Spleen (tissue), 11 donors: Measurements from ENCODE around the gene KCNT1. TPM values are rescaled to one million over a fixed set of nuclear protein-coding genes. Genes with fewer than 3 reads are reported as not detected.

ENCODE experiments used
- DNase-seq: peaks from one replicate; pipeline ENCODE4 v3.0.0-alpha.2; 2020
- H3K27ac ChIP-seq, 8 donors: fragments of 200-600 bp; sonication (generic) in 7 of 8; 1 replicate in 4 of 8; 2 replicates in 4 of 8; pipeline versions ENCODE4 v1.5.0 to v1.8.0; 2016 to 2021; ENCODE audit warnings: inconsistent platforms in 4 of 8, mild to moderate bottlenecking in 4 of 8, moderate library complexity in 1 of 8
- H3K27me3 ChIP-seq, 7 donors: fragments of 200-600 bp; sonication (generic) in 6 of 7; replicated peaks in 1 of 7; 1 replicate in 4 of 7; 2 replicates in 3 of 7; pipeline versions ENCODE4 v1.5.0 to v1.8.0; 2016 to 2021; ENCODE audit warnings: inconsistent platforms in 3 of 7, mild to moderate bottlenecking in 1 of 7
- H3K36me3 ChIP-seq, 6 donors: fragments of 200-600 bp; sonication (generic) in 5 of 6; 1 replicate in 4 of 6; 2 replicates in 2 of 6; pipeline versions ENCODE4 v1.5.0 to v1.8.0; 2016 to 2021; ENCODE audit warnings: inconsistent platforms in 2 of 6
- H3K4me1 ChIP-seq, 6 donors: fragments of 200-600 bp; sonication (generic) in 5 of 6; 1 replicate in 3 of 6; 2 replicates in 3 of 6; pipeline versions ENCODE4 v1.5.0 to v1.8.0; 2016 to 2021; ENCODE audit warnings: inconsistent platforms in 3 of 6
- H3K4me3 ChIP-seq, 8 donors: fragments of 200-600 bp; sonication (generic) in 7 of 8; 1 replicate in 4 of 8; 2 replicates in 4 of 8; pipeline versions ENCODE4 v1.5.0 to v1.8.0; 2016 to 2021; ENCODE audit warnings: inconsistent platforms in 4 of 8, mild to moderate bottlenecking in 4 of 8, moderate library complexity in 2 of 8
- H3K9me3 ChIP-seq, 8 donors: fragments of 200-600 bp; sonication (generic) in 7 of 8; 1 replicate in 4 of 8; 2 replicates in 4 of 8; pipeline versions ENCODE4 v1.5.0 to v1.8.0; 2016 to 2021; ENCODE audit warnings: inconsistent platforms in 4 of 8
- POLR2A ChIP-seq, 3 donors: fragments of 450-650 bp; IDR thresholded peaks; one replicate each; pipeline ENCODE4 v1.5.1; 2017; ENCODE audit warnings: antibody characterized with exemption in 3 of 3, mild to moderate bottlenecking in 1 of 3
- POLR2AphosphoS5 ChIP-seq, 3 donors: sonication (generic); formaldehyde crosslinking; IDR thresholded peaks; one replicate each; pipeline ENCODE4 v1.5.1; 2017; ENCODE audit warnings: antibody characterized with exemption in 3 of 3
- WGBS, 5 donors: extraction: QIAGEN DNeasy Blood & Tissue Kit in 3 of 5; methylation state at CpG; one replicate each; pipeline versions ENCODE4 v1.1.5 to v1.1.7; 2013 to 2018; 5-methylcytosine and 5-hydroxymethylcytosine counted together
- intact Hi-C: fragments of 100-400 bp; cut with DNase I; formaldehyde crosslinking; loops from one replicate; pipeline ENCODE4 v1.15.0; 2023; ENCODE audit warnings: low total_unique reads
- polyA plus RNA-seq, 3 donors: library from polyadenylated mRNA; stranded (reverse); fragments of 200-250 nt; gene quantifications; one replicate each; pipeline ENCODE4 v1.2.1, GENCODE V29; 2013
- total RNA-seq, 7 donors: library from RNA; depleted of rRNA in 3 of 7; stranded (reverse); fragments of >200 nt in 3 of 7; fragmentation: NEBNext Ultra II Directional in 4 of 7; extraction: Animal tissue kit (Norgen Biotek cat#: 25700) in 4 of 7; gene quantifications; one replicate each; pipeline versions ENCODE4 v1.1.0 to v1.2.1, GENCODE V29; 2016 to 2021
- TF ChIP-seq, protein P1 (sequence below), 11 experiments: fragments of 200-600 bp in 7 of 11; fragments of 450-650 bp in 4 of 11; sonication (generic) in 4 of 11; IDR thresholded peaks in 8 of 11; conservative IDR thresholded peaks in 3 of 11; 1 replicate in 7 of 11; 2 replicates in 4 of 11; pipeline versions ENCODE4 v1.4.0 to v1.8.0; 2016 to 2021; ENCODE audit warnings: antibody characterized with exemption in 11 of 11, inconsistent platforms in 4 of 11, mild to moderate bottlenecking in 1 of 11
- donor health status: healthy with polysubstance abuse.
- donor health status: DM: no; HTN: no; CAD: no; lungs with moderate emphysema.
- donor health status: DM: no; HTN: no; CAD: no.
- donor health status: Bipolar disorder and iron deficiency.
- donor health status: healthy.
- donor health status: DM: no; HTN: no; CAD: no.
- donor health status: DM: yes; HTN: yes; CAD: no.

KCNT1 gene
- total and polyA plus RNA-seq, 10 donors: 1.0 to 41.5 (median 19.8) TPM

DNA sequence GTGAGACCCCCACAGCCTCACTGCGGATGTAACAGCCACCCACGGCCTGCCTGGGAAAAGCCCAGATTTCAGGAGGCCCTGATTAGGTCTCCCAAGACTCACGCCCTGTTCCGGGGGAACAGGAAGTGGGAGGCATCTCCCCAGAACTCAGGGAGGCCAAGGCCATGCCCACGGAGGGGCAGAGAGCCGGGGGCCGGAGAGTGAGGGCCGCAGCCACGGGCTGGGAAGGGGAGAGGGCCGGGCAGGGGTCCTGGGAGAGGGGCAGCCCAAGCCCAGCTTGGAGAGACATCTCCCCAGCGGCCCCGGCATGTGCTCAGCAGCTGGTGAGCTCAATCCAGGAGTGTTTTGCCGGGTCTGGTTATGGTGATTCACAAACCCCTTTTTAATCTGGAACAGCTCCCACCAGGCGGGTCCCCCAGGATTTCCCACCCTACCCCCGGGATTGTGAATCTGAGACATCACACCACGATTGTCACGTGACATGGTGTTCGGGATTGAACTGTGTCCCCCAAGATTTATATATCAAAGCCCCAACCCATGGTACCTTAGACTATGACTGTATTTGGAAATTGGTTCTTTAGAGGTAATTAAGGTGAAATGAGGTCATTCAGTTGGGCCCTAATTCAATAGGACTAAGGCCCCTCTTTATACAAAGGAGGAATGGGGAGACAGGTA is 26.6 kb downstream of the KCNT1 start:
- peaks cover 0 to 24% (median 4%) of the 10 kb centered on the region in 6 donors for H3K4me1 ChIP-seq
- peaks cover 0 to 21% (median 12%) of the 10 kb centered on the region in 8 donors for H3K9me3 ChIP-seq
- no peak overlapping the region for H3K27ac ChIP-seq
- peaks cover 0 to 7% (median 0%) of the 10 kb centered on the region in 6 donors for H3K36me3 ChIP-seq
- no peak for DNase-seq
- TF ChIP-seq, protein P1, sequence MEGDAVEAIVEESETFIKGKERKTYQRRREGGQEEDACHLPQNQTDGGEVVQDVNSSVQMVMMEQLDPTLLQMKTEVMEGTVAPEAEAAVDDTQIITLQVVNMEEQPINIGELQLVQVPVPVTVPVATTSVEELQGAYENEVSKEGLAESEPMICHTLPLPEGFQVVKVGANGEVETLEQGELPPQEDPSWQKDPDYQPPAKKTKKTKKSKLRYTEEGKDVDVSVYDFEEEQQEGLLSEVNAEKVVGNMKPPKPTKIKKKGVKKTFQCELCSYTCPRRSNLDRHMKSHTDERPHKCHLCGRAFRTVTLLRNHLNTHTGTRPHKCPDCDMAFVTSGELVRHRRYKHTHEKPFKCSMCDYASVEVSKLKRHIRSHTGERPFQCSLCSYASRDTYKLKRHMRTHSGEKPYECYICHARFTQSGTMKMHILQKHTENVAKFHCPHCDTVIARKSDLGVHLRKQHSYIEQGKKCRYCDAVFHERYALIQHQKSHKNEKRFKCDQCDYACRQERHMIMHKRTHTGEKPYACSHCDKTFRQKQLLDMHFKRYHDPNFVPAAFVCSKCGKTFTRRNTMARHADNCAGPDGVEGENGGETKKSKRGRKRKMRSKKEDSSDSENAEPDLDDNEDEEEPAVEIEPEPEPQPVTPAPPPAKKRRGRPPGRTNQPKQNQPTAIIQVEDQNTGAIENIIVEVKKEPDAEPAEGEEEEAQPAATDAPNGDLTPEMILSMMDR (IDR thresholded peaks at IDR 0.05 in 8 of 11, conservative IDR thresholded peaks at IDR 0.05 in 3 of 11): no peak
- TF ChIP-seq POLR2AphosphoS5 (IDR thresholded peaks at IDR 0.05) (no peak), POLR2A (IDR thresholded peaks at IDR 0.05) (no peak)
- peaks cover 0 to 36% (median 0%) of the 10 kb centered on the region in 7 donors for H3K27me3 ChIP-seq
- no peak overlapping the region for H3K4me3 ChIP-seq
- 61 to 69% (median 67%) methylated on average over 16 to 18 of the region's 18 CpGs for WGBS, 5 donors
- intact Hi-C loops: no loop called here

GRCh38 chr9:135729480-135729879 is 27.5 kb downstream of the KCNT1 start:
- peaks cover 0 to 21% (median 12%) of the 10 kb centered on the region in 8 donors for H3K9me3 ChIP-seq
- H3K27me3 ChIP-seq: peaks cover 0 to 45% (median 0%) of the 10 kb centered on the region in 7 donors
- intact Hi-C loops: no loop called here
- 60 to 84% (median 76%) methylated on average over 13 of the region's 13 CpGs for WGBS, 5 donors
- peaks cover 0 to 10% (median 0%) of the 10 kb centered on the region in 6 donors for H3K36me3 ChIP-seq
- no peak for TF ChIP-seq POLR2AphosphoS5 (IDR thresholded peaks at IDR 0.05)
- TF ChIP-seq, protein P1 (IDR thresholded peaks at IDR 0.05 in 8 of 11, conservative IDR thresholded peaks at IDR 0.05 in 3 of 11): no peak
- TF ChIP-seq POLR2A (IDR thresholded peaks at IDR 0.05): no peak
- DNase-seq: no peak
- peaks cover 0 to 14% (median 1%) of the 10 kb centered on the region in 6 donors for H3K4me1 ChIP-seq
- H3K4me3 ChIP-seq: no peak overlapping the region
- H3K27ac ChIP-seq: no peak overlapping the region

- peaks cover 0 to 8% (median 0%) of the 10 kb centered on the region in 6 donors for H3K4me1 ChIP-seq
- no peak overlapping the region for H3K4me3 ChIP-seq
- H3K36me3 ChIP-seq: peaks cover 0 to 15% (median 0%) of the 10 kb centered on the region in 6 donors
- H3K27ac ChIP-seq: no peak overlapping the region
- TF ChIP-seq, protein P1 (IDR thresholded peaks at IDR 0.05 in 8 of 11, conservative IDR thresholded peaks at IDR 0.05 in 3 of 11): no peak
- no peak for TF ChIP-seq POLR2AphosphoS5 (IDR thresholded peaks at IDR 0.05)
- H3K9me3 ChIP-seq: peaks cover 0 to 21% (median 12%) of the 10 kb centered on the region in 8 donors
- DNase-seq: no peak
- 89 to 95% (median 95%) methylated on average over 12 of the region's 12 CpGs for WGBS, 5 donors
- intact Hi-C loops: no loop called here
- peaks cover 0 to 49% (median 10%) of the 10 kb centered on the region in 7 donors for H3K27me3 ChIP-seq
Observed at GRCh38 chr9:135731454-135731853, 29.5 kb downstream of the KCNT1 start.

DNA sequence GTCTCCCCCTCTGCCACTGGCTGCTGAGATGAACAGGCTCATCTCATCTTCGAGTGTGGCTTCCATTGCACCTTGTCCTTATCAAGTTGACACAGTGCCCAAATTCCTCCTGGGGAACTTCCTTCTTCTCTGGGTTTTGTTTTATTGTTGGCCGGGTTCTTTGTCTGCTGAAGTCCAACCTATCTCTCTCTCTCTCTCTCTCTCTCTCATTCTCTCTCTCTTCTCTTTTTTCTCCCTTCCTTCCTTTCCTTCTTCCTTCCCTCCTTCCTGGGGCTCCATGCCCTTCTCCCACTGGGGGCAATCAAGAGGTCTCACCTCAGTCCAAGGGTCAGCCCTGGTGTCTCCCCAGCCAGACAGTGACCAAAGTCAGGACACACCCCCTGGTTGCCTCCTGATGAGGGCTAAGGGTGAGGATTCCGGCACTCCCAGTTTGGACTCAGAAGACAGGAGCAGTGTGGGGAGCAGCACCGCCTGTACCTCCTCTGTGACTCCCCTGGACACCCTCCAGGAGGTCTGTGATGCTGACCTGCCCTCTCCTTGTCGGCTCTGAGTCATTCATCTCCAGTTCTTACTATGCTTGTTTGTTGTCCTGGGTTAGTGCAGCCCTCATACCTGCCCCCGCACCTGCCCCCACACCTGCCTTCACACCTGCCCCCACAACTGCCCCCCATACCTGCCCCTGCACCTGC is 30.7 kb downstream of the KCNT1 start:
- 56 to 68% (median 64%) methylated on average over 5 to 6 of the region's 6 CpGs for WGBS, 5 donors
- H3K4me3 ChIP-seq: no peak overlapping the region
- peaks cover 0 to 21% (median 12%) of the 10 kb centered on the region in 8 donors for H3K9me3 ChIP-seq
- peaks cover 0 to 12% (median 0%) of the 10 kb centered on the region in 6 donors for H3K4me1 ChIP-seq
- no peak overlapping the region for H3K27ac ChIP-seq
- H3K36me3 ChIP-seq: peaks cover 0 to 15% (median 0%) of the 10 kb centered on the region in 6 donors
- peaks cover 0 to 57% (median 22%) of the 10 kb centered on the region in 7 donors for H3K27me3 ChIP-seq
- TF ChIP-seq POLR2A (IDR thresholded peaks at IDR 0.05) (no peak), POLR2AphosphoS5 (IDR thresholded peaks at IDR 0.05) (no peak)
- TF ChIP-seq, protein P1 (IDR thresholded peaks at IDR 0.05 in 8 of 11, conservative IDR thresholded peaks at IDR 0.05 in 3 of 11): no peak
- intact Hi-C loops: no loop called here
- DNase-seq: no peak
